Ovary (tissue), 3 donors: ENCODE data around the gene APLN.

Experiments
- EP300 ChIP-seq: sonication (generic); formaldehyde crosslinking; IDR thresholded peaks from one replicate; pipeline ENCODE4 v1.6.1; 2017; ENCODE audit warnings: antibody characterized with exemption
- TF ChIP-seq, protein P1 (sequence below), 3 donors: fragments of 450-650 bp in 2 of 3; fragments of 200-600 bp in 1 of 3; IDR thresholded peaks; one replicate each; pipeline versions ENCODE4 v1.5.1 to v1.8.0; 2016 to 2022; ENCODE audit warnings: antibody characterized with exemption in 3 of 3, mild to moderate bottlenecking in 1 of 3
- donor health status: DM: no; HTN: no; CAD: no.

DNA sequence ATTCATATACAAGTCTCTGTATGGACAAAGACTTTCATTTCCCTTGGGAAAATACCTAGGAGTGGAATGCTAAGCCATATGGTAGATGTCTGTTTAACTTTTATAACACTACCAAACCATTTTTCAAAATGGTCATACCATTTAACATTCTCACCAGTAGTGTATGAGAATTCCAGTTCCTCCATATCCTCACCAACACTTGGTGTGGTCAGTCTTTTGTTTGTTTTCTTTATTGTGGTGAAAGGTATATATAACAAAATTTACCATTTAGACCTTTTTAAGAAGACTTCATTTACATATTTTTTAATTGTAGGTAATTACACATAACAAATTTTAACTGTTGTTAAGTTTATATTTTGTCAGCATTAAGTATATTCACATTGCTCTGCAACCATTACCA lies 12.7 kb upstream of the APLN start:
- TF ChIP-seq, protein P1, sequence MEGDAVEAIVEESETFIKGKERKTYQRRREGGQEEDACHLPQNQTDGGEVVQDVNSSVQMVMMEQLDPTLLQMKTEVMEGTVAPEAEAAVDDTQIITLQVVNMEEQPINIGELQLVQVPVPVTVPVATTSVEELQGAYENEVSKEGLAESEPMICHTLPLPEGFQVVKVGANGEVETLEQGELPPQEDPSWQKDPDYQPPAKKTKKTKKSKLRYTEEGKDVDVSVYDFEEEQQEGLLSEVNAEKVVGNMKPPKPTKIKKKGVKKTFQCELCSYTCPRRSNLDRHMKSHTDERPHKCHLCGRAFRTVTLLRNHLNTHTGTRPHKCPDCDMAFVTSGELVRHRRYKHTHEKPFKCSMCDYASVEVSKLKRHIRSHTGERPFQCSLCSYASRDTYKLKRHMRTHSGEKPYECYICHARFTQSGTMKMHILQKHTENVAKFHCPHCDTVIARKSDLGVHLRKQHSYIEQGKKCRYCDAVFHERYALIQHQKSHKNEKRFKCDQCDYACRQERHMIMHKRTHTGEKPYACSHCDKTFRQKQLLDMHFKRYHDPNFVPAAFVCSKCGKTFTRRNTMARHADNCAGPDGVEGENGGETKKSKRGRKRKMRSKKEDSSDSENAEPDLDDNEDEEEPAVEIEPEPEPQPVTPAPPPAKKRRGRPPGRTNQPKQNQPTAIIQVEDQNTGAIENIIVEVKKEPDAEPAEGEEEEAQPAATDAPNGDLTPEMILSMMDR (IDR thresholded peaks at IDR 0.05) = no peak
- no peak for TF ChIP-seq EP300
